Lower leg skin (tissue), 3 donors: ENCODE results near the gene C12orf76.

Experiments used
- POLR2A ChIP-seq, 2 donors: fragments of 450-650 bp; IDR thresholded peaks; one replicate each; pipeline ENCODE4 v1.6.1; 2016 to 2017; ENCODE audit warnings: antibody characterized with exemption in 2 of 2, mild to moderate bottlenecking in 1 of 2, moderate library complexity in 1 of 2
- TF ChIP-seq, protein P1 (sequence below), 3 donors: fragments of 450-650 bp; IDR thresholded peaks; one replicate each; pipeline ENCODE4 v1.5.1; 2016; ENCODE audit warnings: antibody characterized with exemption in 3 of 3, mild to moderate bottlenecking in 3 of 3, moderate library complexity in 2 of 3

- TF ChIP-seq, protein P1, sequence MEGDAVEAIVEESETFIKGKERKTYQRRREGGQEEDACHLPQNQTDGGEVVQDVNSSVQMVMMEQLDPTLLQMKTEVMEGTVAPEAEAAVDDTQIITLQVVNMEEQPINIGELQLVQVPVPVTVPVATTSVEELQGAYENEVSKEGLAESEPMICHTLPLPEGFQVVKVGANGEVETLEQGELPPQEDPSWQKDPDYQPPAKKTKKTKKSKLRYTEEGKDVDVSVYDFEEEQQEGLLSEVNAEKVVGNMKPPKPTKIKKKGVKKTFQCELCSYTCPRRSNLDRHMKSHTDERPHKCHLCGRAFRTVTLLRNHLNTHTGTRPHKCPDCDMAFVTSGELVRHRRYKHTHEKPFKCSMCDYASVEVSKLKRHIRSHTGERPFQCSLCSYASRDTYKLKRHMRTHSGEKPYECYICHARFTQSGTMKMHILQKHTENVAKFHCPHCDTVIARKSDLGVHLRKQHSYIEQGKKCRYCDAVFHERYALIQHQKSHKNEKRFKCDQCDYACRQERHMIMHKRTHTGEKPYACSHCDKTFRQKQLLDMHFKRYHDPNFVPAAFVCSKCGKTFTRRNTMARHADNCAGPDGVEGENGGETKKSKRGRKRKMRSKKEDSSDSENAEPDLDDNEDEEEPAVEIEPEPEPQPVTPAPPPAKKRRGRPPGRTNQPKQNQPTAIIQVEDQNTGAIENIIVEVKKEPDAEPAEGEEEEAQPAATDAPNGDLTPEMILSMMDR (IDR thresholded peaks at IDR 0.05): no peak
- TF ChIP-seq POLR2A (IDR thresholded peaks at IDR 0.05): no peak
Observed at GRCh38 chr12:110067531-110067930, 19.2 kb upstream of the C12orf76 start.
